ENCODE data around the gene MELTF.

Gene MELTF

GRCh38 chr3:196991581-196992460 is 37.8 kb downstream of the MELTF start:
- no peak for DNase-seq

- no peak for DNase-seq
These were observed 39.0 kb downstream of the MELTF start for GRCh38 chr3:196990601-196991007.

GRCh38 chr3:196989721-196990262 is 39.8 kb downstream of the MELTF start:
- DNase-seq = no peak

GRCh38 chr3:196988241-196989029 is 41.2 kb downstream of the MELTF start:
- no peak for DNase-seq

- DNase-seq = no peak
These were observed 42.6 kb downstream of the MELTF start for GRCh38 chr3:196987022-196987421.

- no peak for DNase-seq
These were observed 43.4 kb downstream of the MELTF start for GRCh38 chr3:196985954-196986885.

GRCh38 chr3:196985298-196985697 is 44.3 kb downstream of the MELTF start:
- DNase-seq = no peak

- no peak for DNase-seq
These were observed 46.4 kb downstream of the MELTF start for GRCh38 chr3:196983186-196983585.

- no peak for DNase-seq
These were observed 48.0 kb downstream of the MELTF start for GRCh38 chr3:196981657-196982056.

GRCh38 chr3:196979545-196979944 is 50.1 kb downstream of the MELTF start:
- no peak for DNase-seq

GRCh38 chr3:196976941-196977340 is 52.7 kb downstream of the MELTF start:
- no peak for DNase-seq

GRCh38 chr3:196975349-196975748 is 54.3 kb downstream of the MELTF start:
- no peak for DNase-seq

GRCh38 chr3:196974661-196975060 is 55.0 kb downstream of the MELTF start:
- no peak for DNase-seq

GRCh38 chr3:196971094-196971698 is 58.4 kb downstream of the MELTF start:
- DNase-seq = no peak

- no peak for DNase-seq
These were observed 59.0 kb downstream of the MELTF start for GRCh38 chr3:196970547-196971093.

- DNase-seq = peak; percentile 67
These were observed 59.7 kb downstream of the MELTF start for GRCh38 chr3:196969660-196970546.

- DNase-seq = peak; percentile 61
These were observed 60.4 kb downstream of the MELTF start for GRCh38 chr3:196969134-196969659.

- peak; percentile 51 for DNase-seq
These were observed 61.1 kb downstream of the MELTF start, which contains the start of gene PIGZ for GRCh38 chr3:196968233-196969133. Gene PIGZ, minus strand, starts transcription at chr3:196968833. Its CDS starts 16,802 bp downstream, at chr3:196952031.

Measured in inflammatory macrophage treated with lipopolysaccharide for 4 hours (primary cell).